H9 (cell line): Measurements from ENCODE around the gene HUNK. TPM values are rescaled to one million over a fixed set of nuclear protein-coding genes. Genes with fewer than 3 reads are reported as not detected.

Experiments used
- DNase-seq: peaks from one replicate; pipeline ENCODE4 v3.0.0-alpha.2; 2017
- H2AFZ ChIP-seq: one replicate; pipeline ENCODE4 v1.6.1; 2013; ENCODE audit warnings: mild to moderate bottlenecking, low read length, control low read depth, moderate library complexity
- H2AK5ac ChIP-seq: 2 replicates; pipeline ENCODE4 v1.6.1; 2013; ENCODE audit warnings: low read length, control low read depth, mixed read lengths; ENCODE audit not compliant: insufficient read length
- H2BK120ac ChIP-seq: one replicate; pipeline ENCODE4 v1.6.1; 2013; ENCODE audit warnings: low read depth, mild to moderate bottlenecking, low read length, control low read depth, inconsistent platforms; ENCODE audit not compliant: poor library complexity, severe bottlenecking
- H2BK12ac ChIP-seq: 2 replicates; pipeline ENCODE4 v1.6.1; 2013; ENCODE audit warnings: low read length, control low read depth, mixed read lengths, low read depth; ENCODE audit not compliant: insufficient read length
- H2BK15ac ChIP-seq: 2 replicates; pipeline ENCODE4 v1.6.1; 2013; ENCODE audit warnings: low read depth, low read length, control low read depth
- H2BK20ac ChIP-seq: one replicate; pipeline ENCODE4 v1.6.1; 2013; ENCODE audit warnings: low read depth, mild to moderate bottlenecking, low read length, control low read depth, inconsistent platforms; ENCODE audit not compliant: poor library complexity, severe bottlenecking
- H2BK5ac ChIP-seq: 2 replicates; pipeline ENCODE4 v1.6.1; 2013; ENCODE audit warnings: low read length, control low read depth, mixed read lengths; ENCODE audit not compliant: insufficient read length
- H3K14ac ChIP-seq: 2 replicates; pipeline ENCODE4 v1.6.1; 2013; ENCODE audit warnings: low read length, control low read depth; ENCODE audit not compliant: insufficient read depth
- H3K18ac ChIP-seq: 2 replicates; pipeline ENCODE4 v1.6.1; 2013; ENCODE audit warnings: low read depth, mild to moderate bottlenecking, mixed read lengths, low read length, control low read depth; ENCODE audit not compliant: insufficient read length
- H3K23ac ChIP-seq: 2 replicates; pipeline ENCODE4 v1.6.1; 2013; ENCODE audit warnings: low read length, control low read depth, mixed read lengths, low read depth; ENCODE audit not compliant: insufficient read length
- H3K23me2 ChIP-seq: 2 replicates; pipeline ENCODE4 v1.6.1; 2013; ENCODE audit warnings: low read depth, mild to moderate bottlenecking, mixed read lengths, low read length, control low read depth; ENCODE audit not compliant: insufficient read length, poor library complexity, severe bottlenecking
- H3K27ac ChIP-seq: 2 replicates; pipeline ENCODE4 v1.5.1; 2013; ENCODE audit warnings: low read length, control low read depth, mixed read lengths, low read depth; ENCODE audit not compliant: insufficient read length
- H3K27me3 ChIP-seq: 2 replicates; pipeline ENCODE4 v1.6.1; 2013; ENCODE audit warnings: low read length, control low read depth, inconsistent platforms; ENCODE audit not compliant: insufficient read depth
- H3K4ac ChIP-seq: 2 replicates; pipeline ENCODE4 v1.6.1; 2013; ENCODE audit warnings: low read depth, mild to moderate bottlenecking, control low read depth, inconsistent platforms, low read length, moderate library complexity
- H3K4me1 ChIP-seq: 2 replicates; pipeline ENCODE4 v1.6.1; 2013; ENCODE audit warnings: low read length, control low read depth, inconsistent platforms; ENCODE audit not compliant: insufficient read depth
- H3K4me2 ChIP-seq: 2 replicates; pipeline ENCODE4 v1.6.1; 2013; ENCODE audit warnings: low read length, control low read depth, mixed read lengths; ENCODE audit not compliant: insufficient read length, insufficient read depth
- H3K56ac ChIP-seq: 2 replicates; pipeline ENCODE4 v1.6.1; 2013; ENCODE audit warnings: low read depth, mild to moderate bottlenecking, mixed read lengths, low read length, control low read depth; ENCODE audit not compliant: insufficient read length
- H3K79me1 ChIP-seq: 2 replicates; pipeline ENCODE4 v1.6.1; 2013; ENCODE audit warnings: low read depth, mild to moderate bottlenecking, moderate library complexity, low read length, control low read depth, inconsistent platforms; ENCODE audit not compliant: insufficient read depth, poor library complexity, severe bottlenecking
- H3K79me2 ChIP-seq: 2 replicates; pipeline ENCODE4 v1.6.1; 2013; ENCODE audit warnings: low read length, control low read depth, inconsistent platforms; ENCODE audit not compliant: insufficient read depth
- H3K9ac ChIP-seq: 2 replicates; pipeline ENCODE4 v1.6.1; 2013; ENCODE audit warnings: low read length, control low read depth, mixed read lengths; ENCODE audit not compliant: insufficient read length; ENCODE audit errors: extremely low read depth
- H3K9me3 ChIP-seq: one replicate; pipeline ENCODE4 v1.6.1; 2013; ENCODE audit warnings: low read depth, low read length, inconsistent platforms; ENCODE audit not compliant: control insufficient read depth
- H3T11ph ChIP-seq: one replicate; pipeline ENCODE4 v1.6.1; 2013; ENCODE audit warnings: mild to moderate bottlenecking, low read length, control low read depth, inconsistent platforms
- H4K20me1 ChIP-seq: one replicate; pipeline ENCODE4 v1.6.1; 2013; ENCODE audit not compliant: control insufficient read depth, insufficient read length, insufficient read depth
- H4K5ac ChIP-seq: 2 replicates; pipeline ENCODE4 v1.6.1; 2013; ENCODE audit warnings: low read depth, mild to moderate bottlenecking, mixed read lengths, low read length, control low read depth; ENCODE audit not compliant: insufficient read length
- H4K8ac ChIP-seq: replicated peaks from 2 replicates; pipeline ENCODE4 v1.6.1; 2013; ENCODE audit warnings: low read length, control low read depth, mixed read lengths, low read depth; ENCODE audit not compliant: insufficient read length
- H4K91ac ChIP-seq: 2 replicates; pipeline ENCODE4 v1.6.1; 2013; ENCODE audit warnings: low read depth, mild to moderate bottlenecking, moderate library complexity, mixed read lengths, low read length, control low read depth; ENCODE audit not compliant: insufficient read length
- H3K27ac Mint-ChIP-seq, 3 experiments: 2 replicates in 2 of 3; 3 replicates in 1 of 3; pipeline ENCODE4 v1.8.0; 2020 to 2021; ENCODE audit warnings: mixed read lengths in 3 of 3, mild to moderate bottlenecking in 1 of 3, moderate library complexity in 1 of 3
- H3K27me3 Mint-ChIP-seq: 2 replicates; pipeline ENCODE4 v1.8.0; 2021; ENCODE audit warnings: low read depth, mild to moderate bottlenecking, moderate library complexity, mixed read lengths
- H3K36me3 Mint-ChIP-seq, 3 experiments: 2 replicates in 2 of 3; 3 replicates in 1 of 3; pipeline ENCODE4 v1.8.0; 2020 to 2021; ENCODE audit warnings: low read depth in 3 of 3, mixed read lengths in 3 of 3; ENCODE audit not compliant: insufficient read depth in 1 of 3
- H3K4me1 Mint-ChIP-seq, 2 experiments: 2 replicates each; pipeline ENCODE4 v1.8.0; 2020; ENCODE audit warnings: mixed read lengths in 2 of 2
- H3K4me3 Mint-ChIP-seq, 2 experiments: 2 replicates in 1 of 2; 3 replicates in 1 of 2; pipeline ENCODE4 v1.8.0; 2020 to 2021; ENCODE audit warnings: mild to moderate bottlenecking in 2 of 2, mixed read lengths in 2 of 2, moderate library complexity in 1 of 2
- H3K9me3 Mint-ChIP-seq, 2 experiments: 2 replicates in 1 of 2; 3 replicates in 1 of 2; pipeline ENCODE4 v1.8.0; 2020; ENCODE audit warnings: mild to moderate bottlenecking in 2 of 2, mixed read lengths in 2 of 2, moderate library complexity in 1 of 2
- CTCF ChIP-seq: fragments of 200-600 bp; sonication (generic); conservative IDR thresholded peaks from 3 replicates; pipeline ENCODE4 v1.8.0; 2021; ENCODE audit warnings: antibody characterized with exemption, mild to moderate bottlenecking
- WGBS: extraction: QIAGEN DNeasy Blood & Tissue Kit; methylation state at CpG from one replicate; pipeline ENCODE4 v1.1.7; 2013; ENCODE audit warnings: missing lambda C conversion rate, low lambda C conversion rate, mixed read lengths; ENCODE audit not compliant: insufficient read length; ENCODE audit errors: extremely low coverage; 5-methylcytosine and 5-hydroxymethylcytosine counted together
- total RNA-seq: library from RNA; stranded (reverse); gene quantifications from 2 replicates; pipeline ENCODE4 v1.2.1, GENCODE V29; 2021

Gene HUNK
- total RNA-seq, 1 experiment from 2014 or later = 5.8 TPM

GRCh38 chr21:32009263-32009662 is 136.4 kb downstream of the HUNK start:
- Histone ChIP-seq H3K4me1 (no peaks in the 10 kb centered on the region), H2AFZ (no peak overlapping the region), H3K79me1 (no peaks in the 10 kb centered on the region), H3K23ac (no peak overlapping the region), H2AK5ac (no peak overlapping the region), H3K18ac (no peak overlapping the region), H3K23me2 (no peaks in the 10 kb centered on the region), H3T11ph (no peak overlapping the region), H4K8ac (no peak overlapping the region), H3K14ac (no peak overlapping the region), H3K4ac (no peak overlapping the region), H3K9ac (no peak overlapping the region), H3K79me2 (no peaks in the 10 kb centered on the region), H2BK5ac (no peak overlapping the region), H3K27me3 (no peaks in the 10 kb centered on the region), H3K27ac (no peak overlapping the region), H2BK20ac (no peak overlapping the region), H3K4me2 (no peak overlapping the region), H2BK120ac (no peak overlapping the region), H2BK15ac (no peak overlapping the region), H3K56ac (no peak overlapping the region), H4K91ac (no peak overlapping the region), H4K5ac (no peak overlapping the region), H3K9me3 (no peaks in the 10 kb centered on the region), H4K20me1 (no peaks in the 10 kb centered on the region), H2BK12ac (no peak overlapping the region)
- Mint-ChIP-seq H3K27ac (no peak overlapping the region), H3K36me3 (no peaks in the 10 kb centered on the region), H3K9me3 (no peaks in the 10 kb centered on the region; a peak in 1 of 5 replicates), H3K27me3 (no peaks in the 10 kb centered on the region; the same call in 1 of the 2 replicates), H3K4me3 (no peak overlapping the region), H3K4me1 (no peaks in the 10 kb centered on the region)
- DNase-seq = no peak
- WGBS = no CpG with 5 or more reads among the region's 3 CpGs
- no peak for TF ChIP-seq CTCF
